Measurements from ENCODE around the gene PDLIM5.

GRCh38 chr4:94680176-94680862, 228.6 kb downstream of the PDLIM5 start:
- TF ChIP-seq ELF4 (IDR thresholded peaks at IDR 0.05) (no peak), NFRKB (IDR thresholded peaks at IDR 0.05) (no peak), BHLHE40 (IDR thresholded peaks at IDR 0.05; ENCODE audit: borderline replicate concordance) (no peak), PKNOX1 (IDR thresholded peaks at IDR 0.05) (peak; percentile 68), TARDBP (IDR thresholded peaks at IDR 0.05) (no peak), FOXM1 (IDR thresholded peaks at IDR 0.05; ENCODE audit: borderline replicate concordance) (no peak), HDGF (IDR thresholded peaks at IDR 0.05; ENCODE audit: borderline replicate concordance) (no peak), FOXA1 (IDR thresholded peaks at IDR 0.05) (no peak), FOXK2 (IDR thresholded peaks at IDR 0.05) (no peak), ZNF384 (IDR thresholded peaks at IDR 0.05) (no peak), ARNT (IDR thresholded peaks at IDR 0.05) (no peak), SP1 (IDR thresholded peaks at IDR 0.05) (no peak), LEF1 (IDR thresholded peaks at IDR 0.05; ENCODE audit: borderline replicate concordance) (no peak)
